COLO829 (cell line): ENCODE results near the gene ENTPD2.
A peak's percentile ranks its signal among the peaks of the same experiment; 100 is the strongest.

Source experiments
- DNase-seq: peaks from one replicate; pipeline ENCODE4 v3.0.0; 2012; ENCODE audit warnings: low spot score

Gene ENTPD2

GRCh38 chr9:137053944-137054931 lies at the start of gene ENTPD2:
ENTPD2 (minus strand) TSS chr9:137054061; CDS start chr9:137053997, 64 bp downstream.
- no peak for DNase-seq

- DNase-seq, result no peak
Measured at GRCh38 chr9:137103206-137103999, 49.5 kb upstream of the ENTPD2 start.

- DNase-seq, result no peak
Measured at GRCh38 chr9:137099231-137099630, 45.4 kb upstream of the ENTPD2 start.

- DNase-seq, result no peak
Measured at GRCh38 chr9:137097761-137098462, 44.1 kb upstream of the ENTPD2 start.

- no peak for DNase-seq
Measured at GRCh38 chr9:137096785-137097546, 43.1 kb upstream of the ENTPD2 start.

- no peak for DNase-seq
Measured at GRCh38 chr9:137095664-137096517, 42.0 kb upstream of the ENTPD2 start.

- DNase-seq, result no peak
Measured at GRCh38 chr9:137089232-137089947, 35.5 kb upstream of the ENTPD2 start.

- DNase-seq, result no peak
Measured at GRCh38 chr9:137088121-137088520, 34.3 kb upstream of the ENTPD2 start.

GRCh38 chr9:137087409-137087925 lies 33.6 kb upstream of the ENTPD2 start:
- DNase-seq, result no peak

- DNase-seq, result peak; percentile 99
Measured at GRCh38 chr9:137086531-137087408, 32.9 kb upstream of the ENTPD2 start, which contains the start of gene MAN1B1. MAN1B1 (plus strand) TSS chr9:137086985; CDS start chr9:137087000, 15 bp downstream.

GRCh38 chr9:137085920-137086530 lies 32.2 kb upstream of the ENTPD2 start:
- no peak for DNase-seq

GRCh38 chr9:137084526-137084925 lies 30.7 kb upstream of the ENTPD2 start:
- DNase-seq, result no peak

- DNase-seq, result peak; percentile 73
Measured at GRCh38 chr9:137083394-137084004, 29.6 kb upstream of the ENTPD2 start.

- no peak for DNase-seq
Measured at GRCh38 chr9:137082925-137083290, 29.0 kb upstream of the ENTPD2 start.

- DNase-seq, result no peak
Measured at GRCh38 chr9:137082222-137082924, 28.5 kb upstream of the ENTPD2 start.

- DNase-seq, result no peak
Measured at GRCh38 chr9:137080260-137081122, 26.6 kb upstream of the ENTPD2 start.
